GM08714 (cell line): ENCODE data around the gene TTLL5.

Experiments
- H3K4me3 ChIP-seq: fragments of 200-500 bp; sonication (Bioruptor generic); 2 replicates; pipeline ENCODE4 v1.5.1; 2014; ENCODE audit warnings: mild to moderate bottlenecking, low read length, inconsistent platforms
- ZNF274 ChIP-seq: IDR thresholded peaks from 2 replicates; pipeline ENCODE4 v1.6.1; 2012; ENCODE audit warnings: mild to moderate bottlenecking, low read depth, low read length

Gene TTLL5

GRCh38 chr14:75700295-75700694 is 39.2 kb downstream of the TTLL5 start:
- no peak overlapping the region for H3K4me3 ChIP-seq
- TF ChIP-seq ZNF274 = no peak

DNA sequence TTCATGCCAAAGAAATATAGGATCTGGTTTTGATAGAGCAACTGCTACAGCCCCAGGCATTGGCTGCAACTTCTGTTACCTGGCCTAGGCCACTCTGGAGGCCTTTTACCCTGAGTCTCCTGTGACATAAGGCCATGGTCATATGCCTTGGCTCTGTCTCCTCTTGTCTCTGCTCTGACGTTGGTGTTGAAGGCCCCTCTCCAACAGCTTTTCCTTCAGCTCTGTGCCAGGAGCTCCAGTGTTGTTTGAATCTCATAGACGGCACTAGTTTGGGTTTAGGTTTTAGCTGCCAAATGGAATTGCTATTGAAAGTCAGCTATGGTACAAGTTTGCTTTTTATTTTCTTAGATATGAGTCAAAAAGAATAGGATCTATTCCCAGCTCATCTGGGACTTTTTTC is 41.1 kb downstream of the TTLL5 start:
- TF ChIP-seq ZNF274 = no peak
- no peak overlapping the region for H3K4me3 ChIP-seq

DNA sequence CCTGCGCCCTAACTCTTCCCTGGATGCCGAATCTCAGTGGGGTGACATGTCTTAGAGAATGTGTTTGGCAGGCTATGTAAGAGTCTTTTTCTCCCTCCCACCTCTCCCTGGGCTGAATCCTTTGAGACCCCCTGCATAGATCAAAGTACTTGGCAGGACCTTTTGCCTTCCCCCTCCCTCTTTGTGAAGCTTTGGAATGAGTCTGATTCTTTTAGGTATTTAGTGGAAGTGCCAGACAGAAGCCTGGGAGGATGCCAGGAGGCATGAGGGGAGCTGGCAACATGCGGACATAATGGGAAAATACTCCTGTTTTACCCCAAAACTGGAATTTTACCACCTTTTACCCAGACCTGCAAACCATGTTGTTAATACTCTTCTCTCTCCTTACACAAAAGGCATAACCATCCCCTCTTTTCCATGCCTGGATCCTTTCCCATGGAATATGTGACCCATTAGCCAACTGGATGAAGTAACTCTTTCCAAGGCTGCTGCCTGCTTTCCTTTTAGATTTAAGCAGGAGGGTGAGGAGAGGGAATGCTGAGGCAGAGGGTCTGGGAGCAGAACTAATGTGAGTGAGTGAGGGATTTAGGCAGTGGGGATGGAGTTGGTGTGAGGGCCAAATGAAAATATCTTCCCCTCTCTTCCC is 41.7 kb downstream of the TTLL5 start:
- H3K4me3 ChIP-seq = no peak overlapping the region
- TF ChIP-seq ZNF274 = no peak

DNA sequence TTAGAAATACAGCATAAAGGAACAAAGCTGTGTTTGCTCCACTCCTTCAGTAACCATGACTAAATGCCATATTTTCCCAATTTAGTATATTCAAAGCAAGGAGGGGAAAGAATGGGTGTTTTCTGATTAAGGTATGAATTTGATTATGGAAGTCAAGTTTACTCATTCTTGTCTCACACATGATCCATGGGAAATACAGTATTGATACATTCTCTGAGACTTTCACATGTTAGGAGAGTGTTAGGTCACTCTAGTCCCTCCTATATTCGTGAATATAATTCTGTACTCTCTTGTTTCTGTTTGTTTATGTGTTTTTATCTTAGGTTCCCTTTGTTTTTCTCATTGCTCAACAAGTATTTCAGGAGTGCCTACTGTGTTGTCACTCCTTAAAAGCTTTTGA is 42.4 kb downstream of the TTLL5 start:
- TF ChIP-seq ZNF274 = no peak
- H3K4me3 ChIP-seq = no peak overlapping the region

GRCh38 chr14:75705014-75705413 is 44.0 kb downstream of the TTLL5 start:
- no peak overlapping the region for H3K4me3 ChIP-seq
- no peak for TF ChIP-seq ZNF274

GRCh38 chr14:75709207-75709812 is 48.3 kb downstream of the TTLL5 start:
- TF ChIP-seq ZNF274 = no peak
- H3K4me3 ChIP-seq = no peak overlapping the region

DNA sequence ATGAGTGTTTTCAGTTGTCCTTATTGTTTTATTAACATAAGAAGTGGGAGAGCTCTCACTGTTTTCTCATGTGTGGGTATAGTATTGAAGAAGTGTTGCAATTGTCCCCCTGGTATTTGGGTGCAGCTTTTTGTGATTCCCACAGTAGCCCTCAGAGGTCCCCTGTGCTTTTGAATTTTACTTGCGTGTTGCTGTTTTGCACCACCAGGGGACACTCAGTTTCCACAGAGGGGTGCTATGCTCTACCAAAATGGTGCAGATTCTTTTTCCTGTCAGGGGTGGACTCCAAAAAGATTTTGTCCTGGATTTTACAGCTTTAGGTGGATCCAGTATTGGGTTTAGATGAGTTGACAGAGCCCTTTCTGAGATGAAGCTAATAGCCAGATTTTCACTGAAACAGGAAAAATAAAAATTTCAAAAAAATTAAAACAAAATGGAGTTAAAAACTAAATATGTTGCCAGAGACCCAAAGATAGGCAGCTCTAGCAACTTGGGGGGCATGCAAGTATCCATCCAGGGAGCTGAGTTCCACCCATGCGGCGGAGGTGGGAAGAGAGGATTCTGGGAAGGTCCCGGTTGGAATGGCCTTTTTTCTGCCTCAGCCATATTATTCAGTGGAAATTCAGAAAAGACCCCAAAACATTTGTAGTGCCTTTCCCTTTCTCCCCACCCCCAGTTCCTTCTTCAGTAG is 50.2 kb downstream of the TTLL5 start:
- TF ChIP-seq ZNF274 = no peak
- H3K4me3 ChIP-seq = no peak overlapping the region

- no peak overlapping the region for H3K4me3 ChIP-seq
- no peak for TF ChIP-seq ZNF274
These were observed 50.8 kb downstream of the TTLL5 start for GRCh38 chr14:75711796-75712211.

DNA sequence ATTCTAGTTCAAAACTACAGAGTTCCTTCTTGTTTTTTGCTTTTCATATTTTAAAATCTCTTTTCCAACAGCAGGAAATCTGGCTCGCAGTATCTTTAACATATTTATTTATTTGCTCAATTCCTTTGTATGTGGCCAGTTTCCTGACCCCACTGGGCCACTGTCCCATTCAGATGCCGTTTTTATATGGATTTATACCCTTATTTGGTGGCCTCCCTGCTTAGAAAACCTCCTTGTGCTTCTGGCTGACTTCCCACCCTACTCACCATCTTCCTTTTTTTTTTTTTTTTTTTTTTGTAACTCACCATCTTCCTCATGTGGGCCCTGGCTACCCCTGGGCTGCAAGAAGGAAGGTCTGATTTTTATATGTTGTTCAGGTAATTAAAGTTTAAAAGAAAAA is 53.9 kb downstream of the TTLL5 start:
- H3K4me3 ChIP-seq = no peak overlapping the region
- no peak for TF ChIP-seq ZNF274

DNA sequence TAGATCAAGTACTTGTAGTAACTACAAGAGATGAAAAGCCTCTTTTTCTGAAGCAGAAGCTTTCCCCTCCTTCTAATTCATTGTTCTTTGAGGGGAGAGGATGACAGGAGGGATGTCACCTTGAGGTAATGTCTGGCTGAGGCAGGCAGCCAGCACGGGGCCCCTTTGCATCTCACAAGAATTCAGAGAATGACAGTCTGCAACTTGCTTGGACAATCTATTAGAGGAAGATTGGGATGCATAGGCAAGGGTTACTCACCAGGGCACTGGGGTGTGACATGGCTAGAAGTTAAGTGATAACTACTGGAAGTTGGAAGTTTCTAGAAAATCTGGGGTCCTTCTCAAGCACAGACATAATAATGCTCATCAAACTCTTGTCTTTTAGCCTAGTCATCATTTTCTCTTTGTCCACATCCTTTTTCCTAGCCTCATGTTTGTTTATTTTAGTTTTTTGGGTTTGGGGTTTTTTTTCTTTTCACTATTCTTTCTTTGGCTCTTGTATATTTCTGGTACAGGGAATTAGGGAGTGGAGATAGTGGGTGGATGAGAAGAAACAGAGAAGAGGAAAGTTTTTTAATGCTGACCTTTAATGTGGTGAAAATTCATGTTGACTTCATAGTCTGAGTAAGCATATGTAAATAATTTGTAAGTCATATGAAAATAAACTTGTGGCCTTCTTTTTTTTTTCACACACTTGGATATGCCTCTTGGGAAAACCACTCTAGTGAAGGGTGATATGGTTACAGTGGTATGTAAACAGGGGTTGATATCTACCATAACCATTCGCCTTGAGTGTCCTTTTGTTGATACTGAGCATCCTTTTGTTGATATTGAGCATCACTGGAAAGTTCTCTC is 55.1 kb downstream of the TTLL5 start:
- TF ChIP-seq ZNF274 = no peak
- H3K4me3 ChIP-seq = no peak overlapping the region

GRCh38 chr14:75717729-75718128 is 56.7 kb downstream of the TTLL5 start:
- no peak for TF ChIP-seq ZNF274
- H3K4me3 ChIP-seq = no peak overlapping the region

DNA sequence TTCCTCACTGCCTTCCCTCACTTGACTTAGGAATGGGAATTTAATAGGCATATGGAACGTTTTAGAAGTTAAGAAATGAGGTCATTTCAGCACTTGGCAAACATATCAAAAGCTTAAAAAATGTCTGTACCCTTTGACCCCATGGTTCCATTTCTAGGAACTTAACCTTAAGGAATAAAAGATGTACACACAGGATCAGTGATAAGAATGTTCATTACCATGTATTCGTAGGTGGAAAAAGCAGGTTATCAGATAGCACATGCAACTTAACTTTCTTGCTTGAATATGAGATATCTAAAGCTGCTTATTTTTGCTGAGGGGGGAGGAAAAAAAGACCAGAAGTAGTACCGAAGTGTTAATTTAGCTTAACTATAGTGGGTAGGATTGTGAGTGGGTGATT is 57.2 kb downstream of the TTLL5 start:
- no peak for TF ChIP-seq ZNF274
- H3K4me3 ChIP-seq = no peak overlapping the region

GRCh38 chr14:75720116-75720515 is 59.1 kb downstream of the TTLL5 start:
- H3K4me3 ChIP-seq = no peak overlapping the region
- TF ChIP-seq ZNF274 = no peak

- H3K4me3 ChIP-seq = no peak overlapping the region
These were observed 59.9 kb downstream of the TTLL5 start for GRCh38 chr14:75720842-75721498.

More at GRCh38 chr14:75720842-75721498, 59.9 kb downstream of the TTLL5 start:
- no peak for TF ChIP-seq ZNF274
